ENCODE measurements around the gene TOX4. TPM values are rescaled to one million over a fixed set of nuclear protein-coding genes. Genes with fewer than 3 reads are reported as not detected.

TOX4 gene
- total RNA-seq, 1 donor from 2014 or later: 92.2 TPM

- H3K36me3 ChIP-seq (ENCODE audit: insufficient read depth, low read length): peaks cover 46% of the 10 kb centered on the region
- no peak for FAIRE-seq
- no peak overlapping the region for H3K4me3 ChIP-seq (ENCODE audit: insufficient read depth, low read depth, low read length)
- H2AFZ ChIP-seq (ENCODE audit: low read depth, low read length): no peak overlapping the region
- H3K4me1 ChIP-seq (ENCODE audit: insufficient read depth, low read length): no peaks in the 10 kb centered on the region
- DNase-seq (ENCODE audit: low read depth): peak; percentile 42
- Mint-ChIP-seq H3K27ac (ENCODE audit: unreplicated experiment) (peak overlapping the region; percentile 96), H3K4me3 (ENCODE audit: unreplicated experiment) (peak overlapping the region; percentile 34), H3K27me3 (ENCODE audit: low read depth, unreplicated experiment) (no peaks in the 10 kb centered on the region), H3K9me3 (ENCODE audit: unreplicated experiment) (no peaks in the 10 kb centered on the region), H3K4me1 (ENCODE audit: low read depth, unreplicated experiment) (peaks cover 23% of the 10 kb centered on the region), H3K36me3 (ENCODE audit: low read depth, unreplicated experiment) (peaks cover 30% of the 10 kb centered on the region)
- H3K4me2 ChIP-seq (ENCODE audit: low read length): no peak overlapping the region
- H3K9me3 ChIP-seq (ENCODE audit: insufficient read depth, low read depth, low read length): no peaks in the 10 kb centered on the region
- H3K79me2 ChIP-seq (ENCODE audit: insufficient read depth, low read length): no peaks in the 10 kb centered on the region
- TF ChIP-seq CTCF (IDR thresholded peaks at IDR 0.05; ENCODE audit: insufficient read depth, low read depth, low read length): no peak
- TF ChIP-seq EZH2 (IDR thresholded peaks at IDR 0.05; ENCODE audit: insufficient read depth, low read length): no peak
- H3K27ac ChIP-seq (ENCODE audit: low read depth, low read length): peak overlapping the region; percentile 21
- peaks cover 8% of the 10 kb centered on the region for H4K20me1 ChIP-seq (ENCODE audit: insufficient read depth, low read length)
- peak overlapping the region; percentile 17 for H3K9ac ChIP-seq (ENCODE audit: low read length)
- H3K27me3 ChIP-seq (ENCODE audit: insufficient read depth, low read length): no peaks in the 10 kb centered on the region
These were observed 18.1 kb downstream of the TOX4 start for GRCh38 chr14:21494902-21495762.

- H3K4me3 ChIP-seq (ENCODE audit: insufficient read depth, low read depth, low read length): no peak overlapping the region
- no peak for DNase-seq (ENCODE audit: low read depth)
- H3K9ac ChIP-seq (ENCODE audit: low read length): no peak overlapping the region
- no peak overlapping the region for H3K4me2 ChIP-seq (ENCODE audit: low read length)
- no peak overlapping the region for H3K27ac ChIP-seq (ENCODE audit: low read depth, low read length)
- H3K79me2 ChIP-seq (ENCODE audit: insufficient read depth, low read length): no peaks in the 10 kb centered on the region
- Mint-ChIP-seq H3K4me1 (ENCODE audit: low read depth, unreplicated experiment) (peaks cover 23% of the 10 kb centered on the region), H3K27me3 (ENCODE audit: low read depth, unreplicated experiment) (no peaks in the 10 kb centered on the region), H3K36me3 (ENCODE audit: low read depth, unreplicated experiment) (peaks cover 38% of the 10 kb centered on the region), H3K27ac (ENCODE audit: unreplicated experiment) (no peak overlapping the region), H3K4me3 (ENCODE audit: unreplicated experiment) (no peak overlapping the region), H3K9me3 (ENCODE audit: unreplicated experiment) (no peaks in the 10 kb centered on the region)
- H4K20me1 ChIP-seq (ENCODE audit: insufficient read depth, low read length): peaks cover 8% of the 10 kb centered on the region
- no peaks in the 10 kb centered on the region for H3K4me1 ChIP-seq (ENCODE audit: insufficient read depth, low read length)
- H2AFZ ChIP-seq (ENCODE audit: low read depth, low read length): no peak overlapping the region
- no peaks in the 10 kb centered on the region for H3K27me3 ChIP-seq (ENCODE audit: insufficient read depth, low read length)
- TF ChIP-seq CTCF (IDR thresholded peaks at IDR 0.05; ENCODE audit: insufficient read depth, low read depth, low read length) (no peak), EZH2 (IDR thresholded peaks at IDR 0.05; ENCODE audit: insufficient read depth, low read length) (no peak)
- no peaks in the 10 kb centered on the region for H3K9me3 ChIP-seq (ENCODE audit: insufficient read depth, low read depth, low read length)
- peaks cover 56% of the 10 kb centered on the region for H3K36me3 ChIP-seq (ENCODE audit: insufficient read depth, low read length)
- no peak for FAIRE-seq
These were observed 19.5 kb downstream of the TOX4 start for GRCh38 chr14:21496453-21496852.
